HG03196 (cell line): ENCODE data around the gene CLMP.
"Not testable (repeated sequence)": the region's sequence is repeated elsewhere in the genome, so short reads cannot be mapped to it uniquely, and the experiment has no call there.

Source experiments
- ATAC-seq: cut with Tn5 transposase; IDR thresholded peaks from one replicate; pipeline ENCODE4 v1.9.1; 2021; ENCODE audit not compliant: unreplicated experiment

Gene CLMP

GRCh38 chr11:123173040-123173855 lies 21.8 kb downstream of the CLMP start:
- no peak for ATAC-seq

- no peak for ATAC-seq
These were observed 24.1 kb downstream of the CLMP start for GRCh38 chr11:123170929-123171328.

- no peak for ATAC-seq
These were observed 25.2 kb downstream of the CLMP start for GRCh38 chr11:123169821-123170220.

GRCh38 chr11:123168955-123169484 lies 26.0 kb downstream of the CLMP start:
- ATAC-seq, result no peak

GRCh38 chr11:123168241-123168640 lies 26.8 kb downstream of the CLMP start:
- ATAC-seq, result no peak

GRCh38 chr11:123166071-123166559 lies 28.9 kb downstream of the CLMP start:
- no peak for ATAC-seq

GRCh38 chr11:123164732-123165450 lies 30.2 kb downstream of the CLMP start:
- no peak for ATAC-seq

- ATAC-seq, result no peak
These were observed 31.4 kb downstream of the CLMP start for GRCh38 chr11:123163621-123164020.

- no peak for ATAC-seq
These were observed 33.5 kb downstream of the CLMP start for GRCh38 chr11:123161376-123162030.

GRCh38 chr11:123159183-123159857 lies 35.7 kb downstream of the CLMP start:
- ATAC-seq, result no peak

- ATAC-seq, result no peak
These were observed 36.7 kb downstream of the CLMP start for GRCh38 chr11:123158033-123159003.

GRCh38 chr11:123152951-123153350 lies 42.1 kb downstream of the CLMP start:
- ATAC-seq, result no peak

GRCh38 chr11:123152346-123152745 lies 42.7 kb downstream of the CLMP start:
- not testable (repeated sequence) for ATAC-seq

- no peak for ATAC-seq
These were observed 43.3 kb downstream of the CLMP start for GRCh38 chr11:123151796-123152195.

GRCh38 chr11:123151366-123151765 lies 43.7 kb downstream of the CLMP start:
- no peak for ATAC-seq

GRCh38 chr11:123150882-123151281 lies 44.2 kb downstream of the CLMP start:
- ATAC-seq, result no peak

- no peak for ATAC-seq
These were observed 46.1 kb downstream of the CLMP start for GRCh38 chr11:123148965-123149364.

- no peak for ATAC-seq
These were observed 49.4 kb downstream of the CLMP start for GRCh38 chr11:123145661-123146060.

- no peak for ATAC-seq
These were observed 49.8 kb downstream of the CLMP start for GRCh38 chr11:123145220-123145619.

GRCh38 chr11:123144707-123145106 lies 50.3 kb downstream of the CLMP start:
- no peak for ATAC-seq
